MCF 10A (cell line): ENCODE measurements around the gene CLSTN2. TPM values are rescaled to one million over a fixed set of nuclear protein-coding genes. Genes with fewer than 3 reads are reported as not detected.
A peak's percentile ranks its signal among the peaks of the same experiment; 100 is the strongest.

Experiments used
- BruUV-seq: library from RNA; stranded (reverse); fragments of 400-500 nt; replicated peaks from 2 replicates; lab custom pipeline; 2021; lab: Mats Ljungman, UMichigan
- CTCF ChIA-PET: fragments of 300-600 bp; sonication (Branson Sonifier 250); formaldehyde crosslinking; extraction: SDS; loops from one replicate; lab custom pipeline; 2021; ENCODE audit warnings: antibody characterized with exemption, inconsistent platforms; lab: Yijun Ruan, JAX
- POLR2A ChIA-PET: fragments of 300-600, 350-650 bp; sonication (Branson Sonifier 250); formaldehyde crosslinking; extraction: SDS; loops from one replicate; lab custom pipeline; 2020; ENCODE audit warnings: antibody characterized with exemption, inconsistent platforms; lab: Yijun Ruan, JAX
- DNase-seq: peaks from one replicate; pipeline ENCODE4 v3.0.0-alpha.2; 2018; ENCODE audit not compliant: unreplicated experiment
- H3K27ac Mint-ChIP-seq: one replicate; pipeline ENCODE4 v1.8.0; 2022; ENCODE audit warnings: mild to moderate bottlenecking, low read depth, mixed read lengths; ENCODE audit not compliant: unreplicated experiment
- H3K27me3 Mint-ChIP-seq: one replicate; pipeline ENCODE4 v1.8.0; 2022; ENCODE audit warnings: mixed read lengths; ENCODE audit not compliant: insufficient read depth, unreplicated experiment
- H3K36me3 Mint-ChIP-seq: one replicate; pipeline ENCODE4 v1.8.0; 2022; ENCODE audit warnings: mild to moderate bottlenecking, moderate library complexity, mixed read lengths; ENCODE audit not compliant: insufficient read depth, unreplicated experiment
- H3K4me1 Mint-ChIP-seq: one replicate; pipeline ENCODE4 v1.8.0; 2022; ENCODE audit warnings: mixed read lengths; ENCODE audit not compliant: insufficient read depth, unreplicated experiment
- H3K4me3 Mint-ChIP-seq: one replicate; pipeline ENCODE4 v1.8.0; 2022; ENCODE audit warnings: mild to moderate bottlenecking, moderate library complexity, mixed read lengths; ENCODE audit not compliant: unreplicated experiment
- H3K9me3 Mint-ChIP-seq: one replicate; pipeline ENCODE4 v1.8.0; 2022; ENCODE audit warnings: mixed read lengths; ENCODE audit not compliant: unreplicated experiment
- CTCF ChIP-seq: fragments of 200-600 bp; IDR thresholded peaks from one replicate; pipeline ENCODE4 v1.8.0; 2022; ENCODE audit warnings: antibody characterized with exemption, mild to moderate bottlenecking; ENCODE audit not compliant: unreplicated experiment
- intact Hi-C: fragments of 100-400 bp; cut with micrococcal nuclease; formaldehyde crosslinking; loops from 2 replicates; pipeline ENCODE4 v1.14.1; 2022
- total RNA-seq: library from RNA; stranded (reverse); gene quantifications from 2 replicates; pipeline ENCODE4 v1.2.3, GENCODE V29; 2022

The CLSTN2 gene
- total RNA-seq, 1 experiment from 2014 or later = not detected

- H3K27ac Mint-ChIP-seq = no peak overlapping the region
- H3K9me3 Mint-ChIP-seq = no peaks in the 10 kb centered on the region
- BruUV-seq = no TSS peak
- ChIA-PET CTCF (no interaction called here), POLR2A (no interaction called here)
- no peaks in the 10 kb centered on the region for H3K4me1 Mint-ChIP-seq
- no peak overlapping the region for H3K4me3 Mint-ChIP-seq
- H3K36me3 Mint-ChIP-seq = peaks cover 4% of the 10 kb centered on the region
- DNase-seq = peak; percentile 47
- peaks cover 28% of the 10 kb centered on the region for H3K27me3 Mint-ChIP-seq
- intact Hi-C loops = loop anchor here (5.0 kb wide), 1 partner anchor 498 kb away; no protein-coding TSS in a partner anchor
- no peak for TF ChIP-seq CTCF
Observed at GRCh38 chr3:140363801-140364200, 428.8 kb downstream of the CLSTN2 start.

DNA sequence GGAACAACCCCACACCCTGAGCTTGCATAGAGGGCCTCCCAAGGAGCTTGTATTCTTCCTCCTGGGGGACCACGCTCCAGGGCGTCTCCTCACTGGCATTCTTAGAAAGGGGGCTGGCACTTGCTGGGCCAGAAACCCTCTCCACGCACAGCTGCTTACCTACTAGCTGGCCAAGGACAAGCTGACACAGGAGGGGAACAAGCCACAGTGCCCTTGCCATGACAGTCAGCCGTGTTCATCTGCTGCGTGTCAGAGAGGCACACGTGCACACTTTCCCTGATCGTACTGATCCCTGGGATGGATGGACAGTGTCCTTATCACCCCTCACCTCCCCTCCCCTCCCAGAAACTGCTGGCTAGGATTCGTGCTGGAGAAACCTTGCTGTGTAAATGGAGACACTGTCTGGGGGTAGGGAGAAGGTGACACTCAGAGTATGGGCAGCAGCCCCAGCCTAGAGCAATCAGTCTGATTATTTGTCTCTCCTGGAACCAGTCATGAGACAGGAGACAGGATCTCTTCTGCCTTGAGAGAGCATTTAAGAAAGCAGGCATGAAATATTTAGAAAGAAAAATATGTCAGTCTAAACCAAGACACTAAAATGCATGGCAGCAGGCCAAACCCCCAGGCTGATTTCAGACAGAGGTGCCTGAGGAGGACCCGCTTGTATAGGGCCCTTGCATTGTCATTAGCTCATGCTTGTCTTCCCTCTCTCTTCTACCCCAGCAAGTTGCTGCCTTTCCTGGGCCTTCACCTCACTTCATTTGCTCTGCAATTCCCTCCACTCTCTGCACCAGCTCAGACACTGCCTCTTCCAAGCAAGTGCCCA lies 431.1 kb downstream of the CLSTN2 start:
- no TSS peak for BruUV-seq
- TF ChIP-seq CTCF = no peak
- H3K27me3 Mint-ChIP-seq = peaks cover 7% of the 10 kb centered on the region
- POLR2A ChIA-PET = no interaction called here
- CTCF ChIA-PET = interaction anchor here (0.6 kb wide), 1 partner anchor 429 kb away, joined by 3 read pairs; no protein-coding TSS in a partner anchor
- H3K4me3 Mint-ChIP-seq = no peak overlapping the region
- H3K27ac Mint-ChIP-seq = no peak overlapping the region
- intact Hi-C loops = no loop called here
- H3K9me3 Mint-ChIP-seq = no peaks in the 10 kb centered on the region
- no peaks in the 10 kb centered on the region for H3K4me1 Mint-ChIP-seq
- DNase-seq = no peak
- H3K36me3 Mint-ChIP-seq = peaks cover 4% of the 10 kb centered on the region

- no peak for DNase-seq
- Mint-ChIP-seq H3K9me3 (no peaks in the 10 kb centered on the region), H3K36me3 (peaks cover 4% of the 10 kb centered on the region), H3K27ac (no peak overlapping the region), H3K4me1 (no peaks in the 10 kb centered on the region), H3K4me3 (no peak overlapping the region), H3K27me3 (no peaks in the 10 kb centered on the region)
- intact Hi-C loops = no loop called here
- BruUV-seq = no TSS peak
- ChIA-PET POLR2A (interaction anchor here (1.2 kb wide), 1 partner anchor 61 kb away, joined by 3 read pairs; no protein-coding TSS in a partner anchor), CTCF (interaction anchor here (0.5 kb wide), 1 partner anchor 131 kb away, joined by 3 read pairs; no protein-coding TSS in a partner anchor)
- no peak for TF ChIP-seq CTCF
Observed at GRCh38 chr3:140368223-140368811, 433.3 kb downstream of the CLSTN2 start.

DNA sequence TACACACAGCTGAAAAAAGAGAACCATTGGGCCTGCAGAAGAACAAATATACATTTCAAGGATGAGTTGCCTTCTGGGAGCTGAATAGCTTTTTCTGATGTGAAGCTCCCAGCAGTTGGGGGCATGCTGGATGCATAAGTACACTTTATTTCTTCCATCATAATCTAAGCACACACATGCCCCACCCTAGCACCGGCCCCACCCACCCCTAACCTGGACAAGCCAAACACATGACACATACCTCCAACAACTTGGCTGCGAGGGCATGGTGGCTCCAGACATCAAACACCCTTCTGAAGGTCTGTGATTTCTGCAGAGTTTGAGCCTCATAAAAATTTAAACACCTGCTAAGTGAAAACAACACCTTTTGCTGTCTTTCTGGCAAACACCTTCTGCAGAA lies 435.7 kb downstream of the CLSTN2 start:
- Mint-ChIP-seq H3K27me3 (no peaks in the 10 kb centered on the region), H3K36me3 (peaks cover 4% of the 10 kb centered on the region), H3K27ac (no peak overlapping the region), H3K4me3 (no peak overlapping the region), H3K9me3 (no peaks in the 10 kb centered on the region), H3K4me1 (peaks cover 6% of the 10 kb centered on the region)
- CTCF ChIA-PET = no interaction called here
- no peak for TF ChIP-seq CTCF
- no TSS peak for BruUV-seq
- POLR2A ChIA-PET = no interaction called here
- DNase-seq = no peak
- intact Hi-C loops = no loop called here
